ENCODE data around the gene PRKACG. TPM values are rescaled to one million over a fixed set of nuclear protein-coding genes. Genes with fewer than 3 reads are reported as not detected.

PRKACG gene
- total RNA-seq, 1 donor from 2014 or later = not detected

DNA sequence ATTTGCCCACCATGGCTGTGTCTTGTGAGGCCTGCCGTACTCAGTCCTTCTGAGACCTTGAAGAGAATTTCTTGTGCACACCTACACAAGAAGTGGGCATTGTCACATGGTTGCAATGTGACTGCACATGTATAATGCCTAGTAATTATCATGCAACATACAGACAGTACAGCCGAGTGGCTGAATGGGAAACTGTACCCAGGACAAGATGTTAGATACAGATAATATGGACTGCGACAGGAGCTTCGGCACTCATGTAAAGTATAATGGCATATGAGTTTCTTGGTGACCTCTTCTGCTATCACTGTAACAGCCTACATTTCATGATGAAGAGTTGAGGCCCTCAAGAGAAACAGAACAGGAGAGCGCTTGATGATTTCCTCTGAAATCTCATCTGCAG, 4.8 kb upstream of the PRKACG start:
- intact Hi-C loops (cut with micrococcal nuclease) = no loop called here
- Mint-ChIP-seq H3K4me1 (ENCODE audit: low read depth) (peaks cover 32% of the 10 kb centered on the region), H3K27ac (no peak overlapping the region)

DNA sequence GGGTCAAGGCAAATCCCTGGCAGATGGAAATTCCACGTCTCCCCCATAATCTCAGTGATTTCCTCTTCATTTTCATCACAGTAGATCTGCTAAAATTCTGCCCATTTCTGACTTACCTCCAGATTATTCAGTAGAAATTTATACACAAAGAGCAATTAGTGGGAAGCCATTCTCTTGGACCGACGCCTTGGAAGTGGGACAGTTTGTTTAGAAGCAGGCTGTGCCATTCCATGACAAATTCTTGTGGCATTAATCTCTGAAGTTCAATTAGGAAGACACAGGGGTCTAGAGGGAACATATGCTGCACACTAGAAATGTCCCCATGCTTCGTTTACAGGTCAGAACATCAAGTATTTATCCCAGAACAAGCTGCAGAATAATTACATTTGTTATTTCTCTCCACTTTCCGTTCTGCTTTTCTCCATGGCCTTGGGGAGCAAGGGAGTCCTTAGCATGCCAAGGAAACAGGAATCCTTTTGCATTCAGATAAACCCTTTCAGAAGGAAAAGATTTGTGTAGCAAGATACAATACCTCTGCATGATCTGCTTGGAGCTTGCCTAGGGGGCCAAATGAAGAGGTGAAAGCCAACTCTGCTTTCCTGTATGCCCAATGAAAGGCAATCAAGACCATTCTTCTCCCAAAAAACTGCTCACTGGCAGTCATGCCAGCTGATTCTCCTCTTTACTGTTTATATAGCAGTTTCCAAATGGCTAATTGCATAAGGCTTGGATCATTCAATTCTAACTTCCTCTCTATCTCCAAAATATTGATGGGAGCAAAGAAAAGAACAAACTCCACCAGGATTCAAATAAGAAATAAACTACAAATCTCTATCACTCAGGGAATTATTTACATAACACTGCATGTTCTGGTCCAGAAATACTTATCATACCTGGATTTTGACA, 2.5 kb upstream of the PRKACG start:
- H3K27me3 Mint-ChIP-seq (ENCODE audit: insufficient read depth) = peaks cover 12% of the 10 kb centered on the region
- intact Hi-C loops (cut with micrococcal nuclease) = no loop called here
- H3K9me3 Mint-ChIP-seq = no peaks in the 10 kb centered on the region
- H3K27ac Mint-ChIP-seq = no peak overlapping the region
- H3K4me1 Mint-ChIP-seq (ENCODE audit: low read depth) = peaks cover 39% of the 10 kb centered on the region
- no peak for DNase-seq (ENCODE audit: low spot score)
- no peak overlapping the region for H3K4me3 Mint-ChIP-seq
- peaks cover 2% of the 10 kb centered on the region for H3K36me3 Mint-ChIP-seq (ENCODE audit: low read depth)

More for the DNA sequence above, 4.8 kb upstream of the PRKACG start:
- Mint-ChIP-seq H3K4me3 (no peak overlapping the region), H3K27me3 (ENCODE audit: insufficient read depth) (peaks cover 1% of the 10 kb centered on the region), H3K36me3 (ENCODE audit: low read depth) (peaks cover 2% of the 10 kb centered on the region), H3K9me3 (no peaks in the 10 kb centered on the region)
- DNase-seq (ENCODE audit: low spot score) = no peak

DNA sequence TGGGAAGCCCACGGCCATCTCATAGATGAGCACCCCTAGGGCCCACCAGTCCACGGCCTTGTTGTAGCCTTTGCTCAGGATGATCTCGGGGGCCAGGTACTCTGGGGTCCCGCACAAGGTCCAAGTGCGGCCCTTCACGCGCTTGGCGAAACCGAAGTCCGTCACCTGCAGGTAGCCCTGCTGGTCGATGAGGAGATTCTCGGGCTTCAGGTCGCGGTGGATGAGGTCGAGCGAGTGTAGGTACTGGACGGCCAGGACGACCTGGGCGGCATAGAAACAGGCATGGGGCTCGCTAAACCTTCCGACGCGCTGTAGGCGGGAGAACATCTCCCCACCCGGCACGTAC, 558 bp downstream of the PRKACG start:
- no peak overlapping the region for H3K27ac Mint-ChIP-seq
- no peaks in the 10 kb centered on the region for H3K9me3 Mint-ChIP-seq
- peaks cover 16% of the 10 kb centered on the region for H3K4me1 Mint-ChIP-seq (ENCODE audit: low read depth)
- no peak for DNase-seq (ENCODE audit: low spot score)
- intact Hi-C loops (cut with micrococcal nuclease) = no loop called here
- H3K4me3 Mint-ChIP-seq = no peak overlapping the region
- peaks cover 17% of the 10 kb centered on the region for H3K27me3 Mint-ChIP-seq (ENCODE audit: insufficient read depth)
- no peaks in the 10 kb centered on the region for H3K36me3 Mint-ChIP-seq (ENCODE audit: low read depth)

DNA sequence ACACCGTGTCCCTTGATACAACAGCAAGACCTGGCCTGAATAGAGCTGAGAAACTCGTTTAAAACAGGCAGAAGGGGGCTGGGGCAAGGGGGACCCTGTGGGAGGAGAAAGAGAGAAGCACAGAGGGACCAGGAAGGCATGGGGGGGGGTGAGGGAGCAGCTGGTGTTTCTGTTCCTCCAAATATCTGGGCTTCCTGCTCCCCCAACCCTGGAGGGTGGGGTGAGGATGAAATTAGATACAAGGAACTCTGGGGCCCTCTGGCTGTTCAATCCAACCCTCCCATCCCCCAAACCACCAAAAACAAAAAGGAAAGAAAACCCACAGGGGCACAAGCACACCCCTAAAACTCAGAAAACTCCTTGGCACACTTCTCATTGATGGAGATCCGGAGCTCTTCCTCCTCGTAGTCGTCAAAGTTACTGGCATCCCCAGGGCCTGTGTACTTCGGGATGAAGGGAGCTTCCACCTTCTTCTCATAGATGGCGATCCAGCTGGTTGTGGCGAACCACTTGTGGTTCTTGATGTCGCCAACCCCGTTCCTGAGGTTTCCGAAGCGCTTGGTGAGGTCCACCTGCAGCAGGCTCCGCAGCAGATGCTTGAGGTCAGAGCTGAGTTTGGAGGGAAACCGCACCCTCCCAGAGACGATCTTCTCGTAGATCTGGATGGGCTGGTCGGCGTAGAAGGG, 1.1 kb downstream of the PRKACG start:
- H3K27me3 Mint-ChIP-seq (ENCODE audit: insufficient read depth) = peaks cover 17% of the 10 kb centered on the region
- intact Hi-C loops (cut with micrococcal nuclease) = no loop called here
- H3K9me3 Mint-ChIP-seq = no peaks in the 10 kb centered on the region
- H3K27ac Mint-ChIP-seq = no peak overlapping the region
- no peak overlapping the region for H3K4me3 Mint-ChIP-seq
- no peaks in the 10 kb centered on the region for H3K36me3 Mint-ChIP-seq (ENCODE audit: low read depth)
- DNase-seq (ENCODE audit: low spot score) = no peak
- peaks cover 13% of the 10 kb centered on the region for H3K4me1 Mint-ChIP-seq (ENCODE audit: low read depth)

- H3K4me3 Mint-ChIP-seq = no peak overlapping the region
- H3K27me3 Mint-ChIP-seq (ENCODE audit: insufficient read depth) = peaks cover 17% of the 10 kb centered on the region
These were observed 4.2 kb downstream of the PRKACG start for GRCh38 chr9:69009708-69010107.

DNA sequence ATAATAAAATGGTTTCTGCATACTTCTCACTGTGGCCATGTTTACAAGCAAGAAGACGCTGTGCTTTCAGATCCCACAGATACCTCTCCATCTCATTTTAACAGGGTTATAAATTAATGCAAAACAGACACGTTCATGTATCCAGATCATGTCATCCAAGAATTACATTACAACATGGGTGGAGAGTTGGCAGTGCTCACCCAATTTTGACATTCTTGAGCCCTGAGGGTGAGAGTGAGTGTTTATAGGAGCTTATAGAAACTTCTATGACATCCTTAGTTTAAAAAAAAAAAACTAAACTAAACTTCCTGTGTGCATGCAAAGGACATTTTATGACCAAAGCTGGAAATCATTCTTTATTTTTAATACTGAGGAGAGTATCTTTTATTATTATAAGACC, 9.1 kb downstream of the PRKACG start:
- Mint-ChIP-seq H3K27me3 (ENCODE audit: insufficient read depth) (peaks cover 2% of the 10 kb centered on the region), H3K36me3 (ENCODE audit: low read depth) (no peaks in the 10 kb centered on the region), H3K9me3 (no peaks in the 10 kb centered on the region), H3K27ac (no peak overlapping the region), H3K4me3 (no peak overlapping the region), H3K4me1 (ENCODE audit: low read depth) (peaks cover under 1% of the 10 kb centered on the region)
- DNase-seq (ENCODE audit: low spot score) = no peak
- intact Hi-C loops (cut with micrococcal nuclease) = no loop called here

More at GRCh38 chr9:69009708-69010107, 4.2 kb downstream of the PRKACG start:
- intact Hi-C loops (cut with micrococcal nuclease) = no loop called here
- Mint-ChIP-seq H3K36me3 (ENCODE audit: low read depth) (no peaks in the 10 kb centered on the region), H3K9me3 (no peaks in the 10 kb centered on the region), H3K4me1 (ENCODE audit: low read depth) (peaks cover 13% of the 10 kb centered on the region), H3K27ac (no peak overlapping the region)
- no peak for DNase-seq (ENCODE audit: low spot score)

DNA sequence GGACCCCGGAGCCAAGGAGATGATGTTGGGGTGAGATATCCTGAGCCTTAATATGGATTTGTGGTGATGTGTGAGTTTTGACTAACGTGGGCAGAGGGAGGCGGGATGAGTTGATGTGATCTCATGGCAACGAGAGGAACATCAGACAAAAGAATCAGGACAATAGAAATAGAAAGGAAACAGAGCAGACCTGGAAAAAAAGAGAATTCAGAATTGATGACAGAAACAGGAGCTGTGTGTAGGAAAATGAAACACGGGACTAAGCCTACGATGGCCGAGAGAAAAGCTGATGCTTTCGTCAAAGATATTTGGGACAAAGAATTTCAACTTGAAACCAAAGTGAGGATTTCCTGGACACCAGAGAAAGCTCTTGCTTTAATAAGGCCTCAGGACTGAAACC, 10.9 kb downstream of the PRKACG start:
- Mint-ChIP-seq H3K9me3 (no peaks in the 10 kb centered on the region), H3K36me3 (ENCODE audit: low read depth) (peaks cover 9% of the 10 kb centered on the region), H3K4me3 (no peak overlapping the region), H3K4me1 (ENCODE audit: low read depth) (peaks cover 17% of the 10 kb centered on the region), H3K27ac (no peak overlapping the region), H3K27me3 (ENCODE audit: insufficient read depth) (peaks cover 2% of the 10 kb centered on the region)
- DNase-seq (ENCODE audit: low spot score) = no peak
- intact Hi-C loops (cut with micrococcal nuclease) = no loop called here

- Mint-ChIP-seq H3K27me3 (ENCODE audit: insufficient read depth) (peaks cover 2% of the 10 kb centered on the region), H3K27ac (no peak overlapping the region), H3K4me3 (no peak overlapping the region), H3K9me3 (no peaks in the 10 kb centered on the region), H3K36me3 (ENCODE audit: low read depth) (peaks cover 11% of the 10 kb centered on the region), H3K4me1 (ENCODE audit: low read depth) (peaks cover 24% of the 10 kb centered on the region)
- intact Hi-C loops (cut with micrococcal nuclease) = no loop called here
- DNase-seq (ENCODE audit: low spot score) = no peak
These were observed 12.0 kb downstream of the PRKACG start for GRCh38 chr9:69001921-69002320.

- peak; percentile 58 for DNase-seq (ENCODE audit: low spot score)
- Mint-ChIP-seq H3K4me1 (ENCODE audit: low read depth) (peaks cover 38% of the 10 kb centered on the region), H3K36me3 (ENCODE audit: low read depth) (peaks cover 15% of the 10 kb centered on the region), H3K27ac (peak overlapping the region; percentile 61), H3K9me3 (no peaks in the 10 kb centered on the region), H3K27me3 (ENCODE audit: insufficient read depth) (peaks cover 2% of the 10 kb centered on the region), H3K4me3 (no peak overlapping the region)
- intact Hi-C loops (cut with micrococcal nuclease) = loop anchor here (1.0 to 5.0 kb wide), 12 partner anchors 25 to 415 kb away; partner anchors contain the start of gene PIP5K1B
These were observed 14.4 kb downstream of the PRKACG start for GRCh38 chr9:68999393-69000105.

DNA sequence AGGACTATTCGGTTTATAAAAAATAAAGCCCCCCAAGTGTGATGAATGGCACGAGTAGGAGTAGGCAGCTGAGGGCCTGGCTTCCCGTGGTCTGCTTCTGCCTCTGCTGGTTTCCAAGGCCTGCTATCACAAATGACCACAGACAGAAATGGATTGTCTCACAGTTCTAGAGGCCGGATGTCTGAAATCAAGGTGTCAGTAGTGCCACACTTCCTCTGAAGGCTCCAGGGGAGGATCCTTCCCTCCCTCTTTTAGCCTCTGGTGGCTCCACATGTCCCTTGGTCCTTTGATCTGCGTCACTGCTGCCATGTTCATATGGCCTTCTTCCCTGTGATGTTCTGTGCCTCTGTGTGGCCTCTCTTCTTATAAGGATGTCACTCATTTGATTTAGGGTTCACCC, 15.1 kb downstream of the PRKACG start:
- intact Hi-C loops (cut with micrococcal nuclease) = loop anchor here (1.0 to 5.0 kb wide), 12 partner anchors 25 to 415 kb away; partner anchors contain the start of gene PIP5K1B
- Mint-ChIP-seq H3K27me3 (ENCODE audit: insufficient read depth) (no peaks in the 10 kb centered on the region), H3K4me3 (no peak overlapping the region), H3K4me1 (ENCODE audit: low read depth) (peaks cover 38% of the 10 kb centered on the region), H3K27ac (no peak overlapping the region), H3K36me3 (ENCODE audit: low read depth) (peaks cover 15% of the 10 kb centered on the region), H3K9me3 (no peaks in the 10 kb centered on the region)
- no peak for DNase-seq (ENCODE audit: low spot score)

DNA sequence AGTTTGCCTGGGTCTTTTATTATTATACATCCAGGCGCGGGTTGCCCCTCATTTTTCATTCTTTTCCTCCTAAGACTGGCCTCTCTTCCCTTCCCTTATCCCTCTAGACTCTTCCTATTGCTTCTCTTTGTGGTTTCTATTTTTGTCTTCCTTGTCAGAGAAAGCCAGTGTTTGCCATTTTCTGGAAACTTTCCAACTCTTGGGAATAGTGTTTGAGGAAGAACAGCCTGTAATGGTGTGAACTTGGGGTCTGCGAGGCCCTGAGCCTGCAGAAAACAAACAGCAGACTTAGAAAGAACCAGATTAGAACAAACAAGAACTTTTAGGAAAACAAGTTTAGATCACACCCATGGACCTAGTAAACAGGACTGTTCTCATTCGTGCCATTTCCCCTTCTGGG, 15.5 kb downstream of the PRKACG start:
- Mint-ChIP-seq H3K4me1 (ENCODE audit: low read depth) (peaks cover 38% of the 10 kb centered on the region), H3K4me3 (no peak overlapping the region), H3K27ac (peak overlapping the region; percentile 19), H3K9me3 (no peaks in the 10 kb centered on the region), H3K36me3 (ENCODE audit: low read depth) (peaks cover 15% of the 10 kb centered on the region), H3K27me3 (ENCODE audit: insufficient read depth) (no peaks in the 10 kb centered on the region)
- DNase-seq (ENCODE audit: low spot score) = no peak
- intact Hi-C loops (cut with micrococcal nuclease) = loop anchor here (2.0 to 5.0 kb wide), 4 partner anchors 81 to 346 kb away; no protein-coding TSS in a partner anchor

DNA sequence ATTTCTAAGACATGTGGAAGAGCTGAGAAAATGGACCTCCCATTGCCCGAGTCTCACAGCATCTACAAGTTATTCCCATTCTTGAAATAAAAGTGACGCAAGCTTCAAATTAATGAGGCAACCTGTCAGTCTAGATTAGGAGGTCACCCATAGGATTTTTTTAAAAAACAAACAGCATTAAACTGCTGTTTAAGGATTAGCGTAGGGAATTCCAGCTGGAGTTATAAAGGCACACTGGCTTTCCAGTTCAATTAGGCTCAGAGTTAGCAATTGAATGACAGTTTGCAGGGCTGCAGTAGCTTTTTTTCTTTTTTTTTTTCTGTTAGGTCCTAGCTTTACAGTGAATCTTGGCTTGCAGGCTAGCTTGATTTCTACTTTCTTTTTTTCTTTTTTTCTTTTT, 16.2 kb downstream of the PRKACG start:
- H3K4me3 Mint-ChIP-seq = no peak overlapping the region
- peaks cover 38% of the 10 kb centered on the region for H3K4me1 Mint-ChIP-seq (ENCODE audit: low read depth)

More for the DNA sequence above, 16.2 kb downstream of the PRKACG start:
- no peak for DNase-seq (ENCODE audit: low spot score)
- Mint-ChIP-seq H3K9me3 (no peaks in the 10 kb centered on the region), H3K36me3 (ENCODE audit: low read depth) (peaks cover 15% of the 10 kb centered on the region), H3K27me3 (ENCODE audit: insufficient read depth) (no peaks in the 10 kb centered on the region), H3K27ac (no peak overlapping the region)
- intact Hi-C loops (cut with micrococcal nuclease) = loop anchor here (2.0 to 5.0 kb wide), 4 partner anchors 80 to 345 kb away; no protein-coding TSS in a partner anchor
